C4-2B (cell line): Measurements from ENCODE around the gene GFOD1.

Experiments used
- H3K27ac ChIP-seq: fragments of 450-650 bp; 2 replicates; pipeline ENCODE4 v1.5.1; 2017
- CTCF ChIP-seq: fragments of 450-650 bp; conservative IDR thresholded peaks from 2 replicates; pipeline ENCODE4 v1.5.1; 2017; ENCODE audit warnings: mild to moderate bottlenecking
- ZFX ChIP-seq: fragments of 450-650 bp; IDR thresholded peaks from 2 replicates; pipeline ENCODE4 v1.6.1; 2017

The GFOD1 gene

GRCh38 chr6:13490402-13490801 lies 3.0 kb upstream of the GFOD1 start:
- TF ChIP-seq ZFX = no peak
- TF ChIP-seq CTCF = no peak
- no peak overlapping the region for H3K27ac ChIP-seq

- no peak for TF ChIP-seq CTCF
- TF ChIP-seq ZFX = no peak
- no peak overlapping the region for H3K27ac ChIP-seq
Measured at GRCh38 chr6:13488896-13489237, 1.5 kb upstream of the GFOD1 start.

GRCh38 chr6:13488015-13488895 lies 855 bp upstream of the GFOD1 start:
- peak overlapping the region; percentile 89; the same call in 1 of the 2 replicates for H3K27ac ChIP-seq
- TF ChIP-seq ZFX = no peak
- TF ChIP-seq CTCF = no peak

GRCh38 chr6:13486679-13487121 lies 700 bp downstream of the GFOD1 start:
- no peak for TF ChIP-seq ZFX
- TF ChIP-seq CTCF = no peak
- peak overlapping the region; percentile 89 for H3K27ac ChIP-seq

GRCh38 chr6:13485923-13486562 lies 1.4 kb downstream of the GFOD1 start:
- TF ChIP-seq ZFX (no peak), CTCF (no peak)
- H3K27ac ChIP-seq = peak overlapping the region; percentile 89

GRCh38 chr6:13485303-13485702 lies 2.1 kb downstream of the GFOD1 start:
- TF ChIP-seq ZFX (no peak), CTCF (no peak)
- H3K27ac ChIP-seq = peak overlapping the region; percentile 89

GRCh38 chr6:13484827-13485226 lies 2.6 kb downstream of the GFOD1 start:
- H3K27ac ChIP-seq = no peak overlapping the region
- TF ChIP-seq ZFX (no peak), CTCF (no peak)
